HPDE6-E6E7 (cell line): Measurements from ENCODE around the gene EXO5.
"Not testable (repeated sequence)": the region's sequence is repeated elsewhere in the genome, so short reads cannot be mapped to it uniquely, and the experiment has no call there.

ENCODE experiments used
- DNase-seq: peaks from one replicate; pipeline ENCODE4 v3.0.0; 2011; ENCODE audit warnings: missing footprints; ENCODE audit errors: extremely low spot score

Gene EXO5

DNA sequence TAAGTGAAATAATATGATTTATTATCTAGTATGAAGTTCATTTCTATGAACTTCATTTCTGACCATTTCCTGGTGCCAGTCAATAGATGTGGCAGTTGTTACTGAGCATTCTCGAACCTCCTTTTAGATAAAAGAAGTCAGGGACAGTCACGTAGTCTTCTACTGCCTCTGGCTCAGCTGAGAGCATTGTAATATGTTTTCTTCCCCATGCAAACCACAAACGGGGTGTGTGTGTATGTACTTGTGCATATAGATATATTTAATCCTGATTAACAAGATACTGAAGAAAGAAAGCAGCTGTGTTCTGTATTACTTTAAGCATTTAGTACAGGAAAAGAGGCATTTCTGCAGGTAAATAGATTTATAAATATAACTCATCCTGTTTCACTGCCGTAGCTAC is 44.5 kb downstream of the EXO5 start:
- no peak for DNase-seq

DNA sequence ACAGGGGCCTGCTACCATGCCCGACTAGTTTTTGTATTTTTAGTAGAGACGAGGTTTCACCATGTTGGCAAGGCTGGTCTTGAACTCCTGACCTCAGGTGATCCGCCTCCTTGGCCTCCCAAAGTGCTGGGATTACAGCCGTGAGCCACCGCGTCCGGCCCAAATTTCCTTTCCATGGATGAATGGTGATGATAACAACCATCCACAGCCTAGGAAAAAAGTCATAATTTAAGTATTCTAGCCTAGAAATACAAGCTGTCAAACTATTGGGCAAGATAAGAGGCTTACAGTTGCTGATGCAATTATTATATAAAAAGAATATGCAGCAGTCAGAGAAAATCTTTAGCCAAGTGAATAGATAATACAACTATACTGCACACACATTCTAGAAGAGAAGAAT is 46.2 kb downstream of the EXO5 start:
- DNase-seq, result not testable (repeated sequence)

DNA sequence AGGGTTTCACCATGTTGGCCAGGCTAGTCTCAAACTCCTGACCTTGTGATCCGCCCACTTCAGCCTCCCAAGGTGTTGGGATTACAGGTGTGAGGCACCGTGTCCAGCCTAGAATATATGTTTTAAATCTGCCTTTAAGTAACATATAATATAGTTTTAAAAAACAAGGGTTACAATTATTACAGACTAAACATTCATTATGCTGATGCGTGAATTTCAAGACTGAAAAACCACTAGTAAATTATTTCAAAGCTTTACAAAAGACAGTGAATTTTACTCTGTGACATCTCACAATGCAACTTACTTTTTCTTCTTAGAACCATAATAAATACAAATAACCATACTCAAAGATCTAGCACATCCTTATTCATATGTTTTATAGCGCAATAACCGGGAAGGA is 47.6 kb downstream of the EXO5 start:
- DNase-seq, result no peak

DNA sequence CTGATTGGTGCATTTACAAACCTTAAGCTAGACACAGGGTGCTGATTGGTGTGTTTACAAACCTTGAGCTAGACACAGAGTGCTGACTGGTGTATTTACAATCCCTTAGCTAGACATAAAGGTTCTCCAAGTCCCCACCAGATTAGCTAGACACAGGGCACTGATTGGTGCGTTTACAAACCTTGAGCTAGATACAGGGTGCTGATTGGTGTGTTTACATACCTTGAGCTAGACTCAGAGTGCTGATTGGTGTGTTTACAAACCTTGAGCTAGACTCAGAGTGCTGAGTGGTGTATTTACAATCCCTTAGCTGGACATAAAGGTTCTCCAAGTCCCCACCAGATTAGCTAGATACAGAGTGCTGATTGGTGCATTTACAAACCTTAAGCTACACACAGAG is 49.7 kb downstream of the EXO5 start:
- not testable (repeated sequence) for DNase-seq

DNA sequence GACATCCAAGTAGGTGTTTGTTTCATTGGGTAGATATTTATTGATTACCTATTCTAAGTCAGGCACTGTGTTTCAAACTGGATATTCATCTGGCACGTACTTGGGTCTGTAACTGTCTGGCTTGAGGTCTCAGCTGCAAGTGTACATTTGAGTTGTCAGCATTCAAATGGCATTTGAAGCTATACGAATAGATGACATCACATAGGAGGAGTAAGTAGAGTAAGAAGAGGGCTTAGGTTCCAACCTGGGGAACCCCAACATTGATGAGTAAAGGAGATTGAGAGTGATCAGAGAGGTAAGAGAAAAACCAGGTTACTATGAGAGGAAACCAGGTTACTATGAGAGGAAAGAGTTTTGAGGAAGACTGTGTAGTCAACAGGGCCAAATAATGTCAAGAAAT is 53.6 kb downstream of the EXO5 start:
- DNase-seq, result no peak

DNA sequence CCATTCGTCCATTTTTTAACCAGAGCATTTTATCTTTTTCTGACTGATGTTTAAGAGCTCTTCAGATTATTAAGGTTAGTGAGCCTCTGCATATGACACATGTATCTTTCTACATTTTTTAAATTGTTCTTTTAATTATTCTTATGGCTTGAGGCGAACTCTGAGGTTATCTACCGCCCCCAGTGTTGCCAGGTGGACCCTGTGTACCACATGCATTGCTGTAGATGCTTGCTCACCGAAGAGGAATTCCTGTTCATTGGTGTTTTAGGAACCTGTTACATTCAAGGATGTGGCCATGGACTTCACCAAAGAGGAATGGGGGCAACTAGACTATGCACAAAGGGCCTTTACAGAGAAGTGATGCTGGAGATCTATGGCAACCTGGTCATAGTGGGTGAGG is 54.7 kb downstream of the EXO5 start:
- no peak for DNase-seq

DNA sequence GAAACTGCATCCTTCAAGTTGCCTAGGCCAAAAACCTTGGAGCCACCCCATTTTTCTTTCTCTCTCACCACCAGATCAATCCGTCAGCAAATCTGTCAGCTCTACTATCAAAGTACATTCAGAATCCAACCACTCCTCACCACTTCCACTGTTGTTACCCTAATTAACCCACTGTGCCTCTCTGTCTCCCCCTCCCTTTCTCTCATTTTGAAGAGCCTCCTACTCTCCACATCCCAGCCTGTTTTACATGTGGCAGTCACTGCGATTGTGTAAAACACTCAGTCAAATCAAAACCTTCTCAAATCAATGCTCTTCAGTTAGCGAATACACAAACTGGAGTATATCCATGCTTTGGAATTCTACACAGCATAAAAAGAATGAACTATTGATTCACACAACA is 55.9 kb downstream of the EXO5 start:
- no peak for DNase-seq

DNA sequence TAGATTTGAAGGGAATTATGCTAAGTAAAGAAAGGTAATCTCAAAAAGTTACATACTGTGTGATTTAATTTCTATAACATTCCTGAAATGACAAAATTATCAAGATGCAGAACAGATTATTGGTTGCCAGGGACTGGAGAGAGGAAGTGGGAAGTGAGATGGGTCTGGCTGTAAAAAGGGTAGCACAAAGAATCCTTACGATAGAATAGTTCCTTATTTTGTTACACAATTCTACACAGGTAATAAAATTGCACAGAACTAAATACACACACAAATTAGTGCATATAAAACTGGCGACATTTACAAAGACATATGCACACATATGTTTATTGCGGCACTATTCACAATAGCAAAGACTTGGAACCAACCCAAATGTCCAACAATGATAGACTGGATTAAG is 56.3 kb downstream of the EXO5 start:
- no peak for DNase-seq
